Sciatic nerve (tissue), 2 donors: Measurements from ENCODE around the gene LEFTY2. TPM values are rescaled to one million over a fixed set of nuclear protein-coding genes. Genes with fewer than 3 reads are reported as not detected.
"Not testable (repeated sequence)": the region's sequence is repeated elsewhere in the genome, so short reads cannot be mapped to it uniquely, and the experiment has no call there.

ENCODE experiments used
- ATAC-seq: fragments of 200-7000 bp; cut with Tn5 transposase; one replicate; pipeline ENCODE4 v1.9.1; 2020; ENCODE audit warnings: mild to moderate bottlenecking, moderate library complexity
- DNase-seq: peaks from one replicate; pipeline ENCODE4 v3.0.0-alpha.2; 2020; ENCODE audit warnings: low spot score
- intact Hi-C: fragments of 100-400 bp; cut with DNase I; formaldehyde crosslinking; loops from one replicate; pipeline ENCODE4 v1.14.2; 2022
- total RNA-seq: library from RNA; stranded (reverse); fragmentation: NEBNext Ultra II Directional; extraction: Animal tissue kit (Norgen Biotek cat#: 25700); gene quantifications from one replicate; pipeline ENCODE4 v1.2.1, GENCODE V29; 2021
- donor health status: DM: no; HTN: no; CAD: no.
- donor health status: DM: no; HTN: no; CAD: no.

The LEFTY2 gene
- total RNA-seq, 1 donor from 2014 or later, result 0.31 TPM

DNA sequence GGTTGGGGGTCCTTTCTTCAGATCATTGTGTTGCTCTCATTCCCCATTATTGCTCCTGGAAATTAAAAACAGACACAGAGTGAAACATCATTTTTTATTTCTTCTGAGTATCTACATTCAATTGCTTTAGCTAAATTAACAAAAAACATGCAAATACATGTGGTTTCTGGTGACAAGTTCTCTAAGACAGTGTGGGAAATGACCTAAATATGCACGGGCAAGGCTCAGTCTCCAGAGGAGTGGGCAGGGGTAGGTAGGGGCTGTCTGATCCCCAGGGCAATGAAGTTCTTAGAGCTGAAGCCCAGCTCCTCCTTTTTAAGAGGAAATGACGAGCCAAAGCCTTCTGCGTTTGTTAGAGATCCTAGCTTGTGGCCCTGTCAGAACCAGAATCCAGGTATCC lies 4.5 kb downstream of the LEFTY2 start:
- no peak for DNase-seq
- no peak for ATAC-seq

GRCh38 chr1:225936086-225936485 lies 4.9 kb downstream of the LEFTY2 start:
- not testable (repeated sequence) for ATAC-seq

More for the DNA sequence above, 4.5 kb downstream of the LEFTY2 start:
- intact Hi-C loops, result no loop called here

DNA sequence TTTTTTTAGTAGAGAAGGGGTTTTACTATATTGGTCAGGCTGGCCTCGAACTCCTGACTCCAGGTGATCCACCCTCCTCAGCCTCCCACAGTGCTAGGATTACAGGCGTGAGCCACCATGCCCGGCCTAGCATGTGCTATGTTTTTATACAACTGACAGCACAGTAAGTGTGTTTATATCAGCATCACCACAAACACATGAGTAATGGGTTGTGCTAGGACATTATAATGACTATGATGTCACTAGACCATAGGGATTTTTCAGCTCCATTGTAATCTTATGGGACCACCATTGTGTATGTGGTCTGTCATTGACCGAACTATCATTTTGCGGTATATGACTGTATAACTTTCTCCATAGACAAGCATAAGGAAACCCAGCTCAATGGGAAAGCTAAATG lies 6.3 kb downstream of the LEFTY2 start:
- ATAC-seq (no peak), DNase-seq (no peak)
- intact Hi-C loops, result no loop called here

More at GRCh38 chr1:225936086-225936485, 4.9 kb downstream of the LEFTY2 start:
- intact Hi-C loops, DNase-seq: not testable (repeated sequence)

DNA sequence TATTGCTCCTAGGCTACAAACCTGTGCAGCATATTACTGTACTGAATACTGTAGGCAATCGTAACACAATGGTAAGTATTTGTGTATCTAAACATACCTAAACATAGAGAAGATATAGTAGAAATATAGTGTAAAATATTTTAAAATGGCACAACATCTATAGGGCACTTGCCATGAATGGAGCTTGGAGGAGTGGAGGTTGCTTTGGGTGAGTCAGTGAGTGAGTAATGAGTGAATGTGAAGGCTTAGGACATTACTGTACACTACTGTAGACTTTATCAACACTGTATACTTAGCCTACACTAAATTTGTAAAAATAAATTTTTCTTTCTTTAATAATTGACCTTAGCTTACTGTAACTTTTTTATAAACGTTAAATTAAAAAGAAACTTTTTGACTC lies 7.9 kb downstream of the LEFTY2 start:
- intact Hi-C loops, result no loop called here
- ATAC-seq (no peak), DNase-seq (no peak)

GRCh38 chr1:225931270-225932136 lies 9.5 kb downstream of the LEFTY2 start:
- intact Hi-C loops, result no loop called here
- DNase-seq, result no peak
- ATAC-seq, result no peak

GRCh38 chr1:225930566-225930965 lies 10.5 kb downstream of the LEFTY2 start:
- intact Hi-C loops, result no loop called here
- DNase-seq, result no peak
- no peak for ATAC-seq

DNA sequence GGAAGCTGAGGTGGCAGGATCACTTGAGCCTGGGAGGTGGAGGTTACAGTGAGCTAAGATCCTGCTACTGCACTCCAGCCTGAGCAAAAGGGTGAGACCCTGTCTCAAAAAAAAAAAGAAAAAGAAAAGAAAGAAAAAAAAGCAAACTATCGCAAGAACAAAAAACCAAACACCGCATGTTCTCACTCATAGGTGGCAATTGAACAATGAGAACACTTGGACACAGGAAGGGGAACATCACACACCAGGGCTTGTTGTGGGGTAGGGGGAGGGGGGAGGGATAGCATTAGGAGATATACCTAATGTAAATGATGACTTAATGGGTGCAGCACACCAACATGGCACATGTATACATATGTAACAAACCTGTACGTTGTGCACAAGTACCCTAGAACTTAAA lies 11.6 kb downstream of the LEFTY2 start:
- intact Hi-C loops, result not testable (repeated sequence)

GRCh38 chr1:225928186-225929175 lies 12.5 kb downstream of the LEFTY2 start:
- DNase-seq (no peak), ATAC-seq (no peak)
- intact Hi-C loops, result no loop called here

More for the DNA sequence above, 11.6 kb downstream of the LEFTY2 start:
- DNase-seq, ATAC-seq: not testable (repeated sequence)

- no peak for ATAC-seq
- intact Hi-C loops, result no loop called here
- DNase-seq, result no peak
Observed at GRCh38 chr1:225926551-225927113, 14.4 kb downstream of the LEFTY2 start.

GRCh38 chr1:225923692-225924555 lies 17.1 kb downstream of the LEFTY2 start, which contains the start of gene PYCR2:
Gene PYCR2 (minus strand): TSS chr1:225924250. CDS start chr1:225924110, 140 bp downstream.
- peak; percentile 99 for ATAC-seq
- intact Hi-C loops, result no loop called here

GRCh38 chr1:225923381-225923691 lies 17.7 kb downstream of the LEFTY2 start:
- no peak for ATAC-seq
- intact Hi-C loops, result no loop called here
- no peak for DNase-seq

More at GRCh38 chr1:225923692-225924555, 17.1 kb downstream of the LEFTY2 start, which contains the start of gene PYCR2:
- DNase-seq, result peak; percentile 96

DNA sequence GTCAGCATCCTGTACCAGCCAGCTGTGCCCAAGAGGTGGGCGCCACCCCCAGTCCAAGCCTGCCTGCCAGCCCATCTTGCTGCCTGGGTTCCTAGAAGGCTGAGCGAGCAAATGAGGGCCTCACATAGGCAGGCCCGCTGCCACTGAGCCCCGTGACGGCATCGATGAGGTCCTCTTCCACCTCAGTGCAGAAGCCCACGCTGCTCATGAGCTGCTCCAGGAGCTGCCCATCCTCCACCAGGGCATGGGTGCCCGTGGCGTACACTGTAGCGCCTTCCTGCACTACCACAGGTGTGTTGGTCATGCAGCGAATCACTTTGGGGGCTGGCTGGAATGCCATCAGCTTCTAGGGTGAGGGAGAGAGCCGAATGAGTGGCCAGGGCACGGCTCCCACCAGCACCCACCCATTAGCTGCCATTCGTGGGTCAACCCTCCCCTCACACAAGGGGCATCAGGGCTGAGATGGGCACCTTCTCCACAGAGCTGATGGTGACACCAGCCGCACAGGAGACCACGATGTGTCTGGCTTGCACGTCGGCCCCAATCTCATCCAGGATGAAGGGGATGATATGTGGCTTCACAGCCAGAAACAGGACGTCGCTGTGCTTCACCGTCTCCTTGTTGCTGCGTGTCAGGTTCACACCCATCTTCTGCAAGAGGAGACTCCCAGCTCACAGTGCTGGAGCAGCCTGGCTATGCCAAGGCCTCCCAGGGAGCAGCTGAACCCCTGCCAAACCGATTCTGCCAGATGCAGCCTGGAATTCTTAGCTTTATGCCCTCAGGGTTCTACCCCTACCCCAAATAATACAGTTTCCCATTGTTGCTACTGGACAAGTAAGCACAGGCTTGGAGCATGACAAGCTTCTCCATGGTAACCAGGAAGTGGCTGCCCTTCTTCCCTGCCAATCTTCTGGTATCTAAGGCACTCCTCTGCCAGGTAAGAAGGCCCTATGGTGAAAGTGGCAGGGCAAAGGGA lies 19.0 kb downstream of the LEFTY2 start:
- no peak for ATAC-seq
- no peak for DNase-seq
- intact Hi-C loops, result no loop called here

- ATAC-seq (no peak), DNase-seq (peak; percentile 74)
- intact Hi-C loops, result no loop called here
Observed at GRCh38 chr1:225919906-225920305, 21.1 kb downstream of the LEFTY2 start.

DNA sequence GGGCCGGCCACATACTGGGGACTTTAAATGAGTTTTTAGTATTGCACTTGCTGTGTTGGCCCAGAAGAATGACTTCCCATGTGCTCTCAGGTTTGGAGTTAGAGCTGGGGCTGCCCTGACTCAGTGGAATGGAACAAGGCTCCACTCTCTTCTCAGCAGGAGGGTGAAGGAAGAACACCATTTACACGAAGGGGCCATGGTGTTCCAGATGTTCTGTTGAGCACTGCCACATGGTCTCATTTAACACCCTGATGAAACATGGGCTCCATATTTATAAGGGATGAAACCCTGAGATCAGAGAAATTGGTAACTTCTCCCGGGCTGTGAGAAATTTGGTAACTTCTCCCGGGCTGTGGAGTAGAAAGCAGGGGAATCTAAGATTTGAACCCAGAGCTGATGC lies 22.7 kb downstream of the LEFTY2 start:
- intact Hi-C loops, result no loop called here
- no peak for DNase-seq
- ATAC-seq, result no peak

- ATAC-seq (no peak), DNase-seq (no peak)
- intact Hi-C loops, result no loop called here
Observed at GRCh38 chr1:225917536-225917935, 23.5 kb downstream of the LEFTY2 start.

GRCh38 chr1:225917101-225917500 lies 23.9 kb downstream of the LEFTY2 start:
- intact Hi-C loops, result no loop called here
- DNase-seq, result no peak

GRCh38 chr1:225915538-225915991 lies 25.5 kb downstream of the LEFTY2 start:
- DNase-seq (no peak), ATAC-seq (no peak)
- intact Hi-C loops, result no loop called here

More at GRCh38 chr1:225917101-225917500, 23.9 kb downstream of the LEFTY2 start:
- ATAC-seq, result no peak
